OCI-LY1 (cell line): ENCODE results near the gene TBL1X.

Experiments
- H2AFZ ChIP-seq: fragments of 200-600 bp; sonication (generic), shearing (Covaris generic); 2 replicates; pipeline ENCODE4 v1.6.0; 2014; ENCODE audit warnings: antibody characterized with exemption, mild to moderate bottlenecking, low read length
- H3F3A ChIP-seq: fragments of 200-600 bp; sonication (generic), shearing (Covaris generic); 2 replicates; pipeline ENCODE4 v1.6.0; 2014; ENCODE audit warnings: mild to moderate bottlenecking, antibody characterized with exemption, low read length, moderate library complexity; ENCODE audit not compliant: insufficient read depth
- H3K27ac ChIP-seq: fragments of 200-600 bp; sonication (generic); 2 replicates; pipeline ENCODE4 v1.5.1; 2014; ENCODE audit warnings: low read length, mixed run types, mild to moderate bottlenecking, low read depth; ENCODE audit not compliant: poor library complexity, severe bottlenecking
- H3K27me3 ChIP-seq: fragments of 200-600 bp; sonication (generic); 2 replicates; pipeline ENCODE4 v1.6.0; 2014; ENCODE audit warnings: antibody characterized with exemption, mild to moderate bottlenecking, low read length, moderate library complexity; ENCODE audit not compliant: insufficient read depth
- H3K36me3 ChIP-seq: fragments of 200-600 bp; sonication (generic); 2 replicates; pipeline ENCODE4 v1.6.1; 2014; ENCODE audit warnings: mild to moderate bottlenecking, antibody characterized with exemption, low read length, moderate library complexity, mixed read lengths; ENCODE audit not compliant: insufficient read depth
- H3K4me1 ChIP-seq: fragments of 200-600 bp; sonication (generic); 2 replicates; pipeline ENCODE4 v1.5.1; 2014; ENCODE audit warnings: mild to moderate bottlenecking, low read length, moderate library complexity; ENCODE audit not compliant: insufficient read depth, severe bottlenecking
- H3K4me2 ChIP-seq: fragments of 200-600 bp; sonication (generic), shearing (Covaris generic); 2 replicates; pipeline ENCODE4 v1.6.1; 2014; ENCODE audit warnings: low read length
- H3K4me3 ChIP-seq: fragments of 200-600 bp; sonication (generic); 2 replicates; pipeline ENCODE4 v1.5.1; 2014; ENCODE audit warnings: low read length, low read depth, mild to moderate bottlenecking, mixed read lengths; ENCODE audit not compliant: poor library complexity, severe bottlenecking
- H3K79me2 ChIP-seq: fragments of 200-600 bp; shearing (Covaris generic); 2 replicates; pipeline ENCODE4 v1.6.1; 2016; ENCODE audit warnings: mixed run types, low read length, mixed read lengths; ENCODE audit not compliant: insufficient read depth
- H3K9ac ChIP-seq: fragments of 200-600 bp; sonication (generic), shearing (Covaris generic); 2 replicates; pipeline ENCODE4 v1.6.1; 2014; ENCODE audit warnings: mild to moderate bottlenecking, low read length, mixed read lengths
- H3K9me2 ChIP-seq: fragments of 200-600 bp; sonication (generic), shearing (Covaris generic); 2 replicates; pipeline ENCODE4 v1.6.1; 2014; ENCODE audit warnings: low read depth, mild to moderate bottlenecking, low read length, mixed read lengths
- H3K9me3 ChIP-seq: fragments of 200-600 bp; shearing (Covaris generic); 2 replicates; pipeline ENCODE4 v1.6.1; 2014; ENCODE audit warnings: low read length, mixed read lengths
- H4K20me1 ChIP-seq: fragments of 200-600 bp; sonication (generic), shearing (Covaris generic); 2 replicates; pipeline ENCODE4 v1.6.0; 2016; ENCODE audit warnings: mild to moderate bottlenecking, low read length; ENCODE audit not compliant: insufficient read depth
- CTCF ChIP-seq: fragments of 200-600 bp; sonication (generic), shearing (Covaris generic); IDR thresholded peaks from 2 replicates; pipeline ENCODE4 v1.5.1; 2017; ENCODE audit warnings: mild to moderate bottlenecking, antibody characterized with exemption, low read length, moderate library complexity, mixed read lengths
- EZH2 ChIP-seq: fragments of 200-600 bp; sonication (generic), shearing (Covaris generic); IDR thresholded peaks from 2 replicates; pipeline ENCODE4 v1.8.0; 2017; ENCODE audit warnings: borderline replicate concordance, mixed run types, mild to moderate bottlenecking, antibody characterized with exemption, low read length, moderate library complexity, mixed read lengths

The TBL1X gene

GRCh38 chrX:9656871-9657270 is 192.0 kb downstream of the TBL1X start:
- peak overlapping the region; percentile 78 for H3K27ac ChIP-seq
- H3K9me2 ChIP-seq: no peaks in the 10 kb centered on the region
- no peaks in the 10 kb centered on the region for H3K79me2 ChIP-seq
- H3F3A ChIP-seq: no peaks in the 10 kb centered on the region
- no peak overlapping the region for H3K4me3 ChIP-seq
- no peaks in the 10 kb centered on the region for H3K9me3 ChIP-seq
- no peaks in the 10 kb centered on the region for H3K27me3 ChIP-seq
- peaks cover 28% of the 10 kb centered on the region for H3K4me1 ChIP-seq
- no peak overlapping the region for H2AFZ ChIP-seq
- H3K4me2 ChIP-seq: no peak overlapping the region
- TF ChIP-seq CTCF: no peak
- H4K20me1 ChIP-seq: no peaks in the 10 kb centered on the region
- peaks cover 42% of the 10 kb centered on the region for H3K36me3 ChIP-seq
- no peak overlapping the region for H3K9ac ChIP-seq

- Histone ChIP-seq H3K9ac (no peak overlapping the region), H3K4me2 (no peak overlapping the region), H3K4me3 (no peak overlapping the region), H3K36me3 (peaks cover 42% of the 10 kb centered on the region), H2AFZ (no peak overlapping the region), H3K9me2 (no peaks in the 10 kb centered on the region), H3K79me2 (no peaks in the 10 kb centered on the region), H3K9me3 (no peaks in the 10 kb centered on the region), H3F3A (no peaks in the 10 kb centered on the region), H3K4me1 (peaks cover 28% of the 10 kb centered on the region), H4K20me1 (no peaks in the 10 kb centered on the region), H3K27me3 (no peaks in the 10 kb centered on the region), H3K27ac (peak overlapping the region; percentile 78)
- TF ChIP-seq CTCF: no peak
- no peak for TF ChIP-seq EZH2
These were observed 192.9 kb downstream of the TBL1X start for GRCh38 chrX:9657590-9658256.

- Histone ChIP-seq H3F3A (no peaks in the 10 kb centered on the region), H3K36me3 (peaks cover 42% of the 10 kb centered on the region), H3K27ac (no peak overlapping the region), H3K79me2 (no peaks in the 10 kb centered on the region), H3K27me3 (no peaks in the 10 kb centered on the region), H3K4me1 (peaks cover 31% of the 10 kb centered on the region), H2AFZ (no peak overlapping the region), H3K9ac (no peak overlapping the region), H3K9me3 (no peaks in the 10 kb centered on the region), H3K4me3 (no peak overlapping the region), H3K9me2 (no peaks in the 10 kb centered on the region), H4K20me1 (no peaks in the 10 kb centered on the region), H3K4me2 (no peak overlapping the region)
- TF ChIP-seq CTCF (no peak), EZH2 (no peak)
These were observed 193.6 kb downstream of the TBL1X start for GRCh38 chrX:9658409-9658808.
